DMS153 (cell line): ENCODE measurements around the gene RMI1.
"Not testable (repeated sequence)": the region's sequence is repeated elsewhere in the genome, so short reads cannot be mapped to it uniquely, and the experiment has no call there.

ENCODE experiments used
- DNase-seq: peaks from one replicate; lab custom pipeline; 2025; lab: John Stamatoyannopoulos, UW

Gene RMI1

DNA sequence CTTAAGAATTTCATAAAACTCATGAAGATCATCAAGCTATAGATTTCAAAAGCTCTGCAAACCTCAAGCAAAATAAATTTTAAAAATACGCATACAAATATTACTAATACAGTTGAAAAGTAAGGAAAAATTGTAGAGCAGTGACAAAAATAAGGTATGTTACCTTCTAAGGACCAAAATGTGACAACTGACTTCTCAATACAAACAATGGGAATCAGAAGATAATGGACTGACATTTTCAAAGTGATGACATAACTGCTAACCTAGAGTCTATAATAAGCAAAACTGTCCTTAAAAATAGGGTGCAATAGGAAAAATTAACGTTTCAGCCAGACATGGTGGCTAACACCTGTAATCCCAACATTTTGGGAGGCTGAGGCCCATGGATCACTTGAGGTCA, 27.1 kb downstream of the RMI1 start:
- no peak for DNase-seq

- no peak for DNase-seq
Measured at GRCh38 chr9:84024041-84024575, 43.5 kb downstream of the RMI1 start.

GRCh38 chr9:84027201-84027600, 46.6 kb downstream of the RMI1 start:
- DNase-seq = no peak

DNA sequence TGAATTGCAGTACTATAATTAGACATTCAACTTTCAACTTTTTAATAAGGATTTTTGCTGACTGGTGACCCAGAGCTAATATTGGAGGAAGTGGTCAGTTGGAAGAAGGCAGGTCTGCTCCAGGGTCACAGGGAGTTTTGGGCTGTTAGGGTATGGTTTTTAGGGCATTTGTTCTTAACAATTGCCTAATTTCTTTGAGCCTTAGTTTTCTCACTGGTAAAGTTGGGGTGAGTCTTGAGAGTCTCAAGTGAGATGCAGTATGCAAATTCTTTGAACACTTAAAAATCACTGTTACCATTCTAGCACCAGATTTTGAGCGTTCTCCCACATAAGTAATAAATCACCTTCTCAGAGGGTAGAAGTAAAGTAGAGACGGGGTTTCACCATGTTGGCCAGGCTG, 50.9 kb downstream of the RMI1 start:
- no peak for DNase-seq

- DNase-seq = not testable (repeated sequence)
Measured at GRCh38 chr9:84041857-84042256, 61.3 kb downstream of the RMI1 start.

DNA sequence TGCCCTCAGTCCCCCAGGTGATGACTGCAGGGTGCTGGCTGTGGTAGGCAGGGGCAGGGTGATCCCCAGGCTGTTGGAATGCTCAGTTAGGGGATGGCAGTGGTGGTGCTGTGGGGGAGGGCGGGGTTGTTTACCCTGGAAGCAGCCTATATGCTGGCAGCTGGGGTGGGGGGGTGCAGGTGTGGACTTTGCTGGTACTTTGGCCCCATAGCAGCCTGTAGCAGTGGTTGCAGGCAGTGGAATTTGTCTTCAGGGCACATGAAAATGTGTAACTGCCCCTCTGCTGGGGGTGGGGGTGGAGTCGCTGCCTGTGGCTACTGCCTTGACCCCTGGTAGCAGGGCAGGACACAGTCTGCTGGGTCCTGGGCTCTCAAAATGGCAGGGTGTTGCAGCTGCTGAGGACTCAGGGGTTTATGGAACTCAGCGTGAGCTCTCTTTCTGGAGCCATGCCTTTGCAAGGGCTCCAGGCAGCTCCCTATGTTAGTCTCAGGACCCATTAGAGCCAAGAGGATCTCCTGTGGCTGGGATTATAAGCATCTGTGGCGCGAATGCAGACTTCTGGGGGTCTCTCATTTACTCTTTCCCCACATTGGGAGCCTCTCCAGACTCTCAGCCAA, 65.0 kb downstream of the RMI1 start:
- no peak for DNase-seq
